ENCODE measurements around the gene LALBA. TPM values are rescaled to one million over a fixed set of nuclear protein-coding genes. Genes with fewer than 3 reads are reported as not detected.
A peak's percentile ranks its signal among the peaks of the same experiment; 100 is the strongest.

LALBA gene
- not detected for polyA plus RNA-seq (2013, experiment 1 of 2)
- polyA plus RNA-seq (2013, experiment 2 of 2): not detected

DNA sequence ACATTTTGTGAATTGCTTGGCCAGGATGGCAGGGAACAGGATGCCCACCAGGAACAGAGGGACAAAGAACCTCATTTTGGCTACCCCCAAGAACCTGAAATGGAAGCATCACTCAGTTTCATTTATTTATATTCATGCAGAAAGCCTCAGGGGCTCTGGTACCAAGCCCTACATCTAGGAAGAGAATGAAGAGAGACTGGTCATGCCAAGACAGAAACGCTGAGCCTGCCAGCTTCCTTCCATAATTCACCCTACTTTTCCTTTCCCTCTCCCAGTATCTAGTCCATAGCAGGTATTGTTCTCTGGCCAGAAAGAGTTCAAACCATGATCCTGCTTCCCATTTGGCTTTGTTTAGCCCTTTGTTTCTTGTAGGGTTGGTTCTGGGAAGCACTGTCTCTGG, at the start of gene LALBA:
TSS of gene LALBA (minus strand) at position 101 of the 400 bp plus-strand sequence. CDS start at position 75, 26 bp downstream.
- no peak within 1 kb of the TSS for H3K27ac ChIP-seq (ENCODE audit: low read depth, low read length)
- no peaks in the 10 kb centered on the region for H3K36me3 ChIP-seq (ENCODE audit: insufficient read depth, low read length)
- no peaks in the 10 kb centered on the region for H3K4me1 ChIP-seq (ENCODE audit: insufficient read depth, low read length)
- 91% methylated on average over 1 of the region's 1 CpG for WGBS
- no peaks in the 10 kb centered on the region for H3K9me3 ChIP-seq (ENCODE audit: insufficient read depth, low read depth, low read length)
- H3K9ac ChIP-seq (ENCODE audit: low read depth, low read length): no peak within 1 kb of the TSS
- no peak within 1 kb of the TSS for H3K4me3 ChIP-seq (ENCODE audit: low read length)
- H3K27me3 ChIP-seq (ENCODE audit: insufficient read depth, low read length): no peaks in the 10 kb centered on the region

DNA sequence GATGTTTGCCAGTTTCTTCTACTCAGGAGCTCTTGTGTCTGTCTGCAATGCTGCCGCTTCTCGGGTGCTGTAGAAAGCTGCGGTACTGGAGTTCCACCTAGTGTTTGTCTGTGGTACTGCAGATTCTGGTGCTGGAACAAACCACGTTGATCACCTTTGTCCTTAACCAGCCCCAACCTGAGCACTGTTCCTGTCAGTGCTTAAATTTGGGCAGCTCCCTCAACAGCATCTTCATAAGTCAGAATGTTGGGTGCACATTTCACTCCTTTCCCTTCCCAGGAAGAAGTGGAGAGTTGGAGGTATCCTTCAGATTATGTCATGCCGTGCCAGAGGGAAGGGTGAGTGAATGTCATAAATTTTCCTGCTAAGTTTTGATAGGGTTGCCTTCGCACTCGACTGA, 48.7 kb upstream of the LALBA start:
- H3K4me1 ChIP-seq (ENCODE audit: insufficient read depth, low read length): no peaks in the 10 kb centered on the region
- H3K4me3 ChIP-seq (ENCODE audit: low read length): no peak overlapping the region
- peaks cover 4% of the 10 kb centered on the region for H3K9me3 ChIP-seq (ENCODE audit: insufficient read depth, low read depth, low read length)
- no peak overlapping the region for H3K9ac ChIP-seq (ENCODE audit: low read depth, low read length)
- 39% methylated on average over 7 of the region's 7 CpGs for WGBS
- no peaks in the 10 kb centered on the region for H3K27me3 ChIP-seq (ENCODE audit: insufficient read depth, low read length)
- no peaks in the 10 kb centered on the region for H3K36me3 ChIP-seq (ENCODE audit: insufficient read depth, low read length)
- H3K27ac ChIP-seq (ENCODE audit: low read depth, low read length): no peak overlapping the region

DNA sequence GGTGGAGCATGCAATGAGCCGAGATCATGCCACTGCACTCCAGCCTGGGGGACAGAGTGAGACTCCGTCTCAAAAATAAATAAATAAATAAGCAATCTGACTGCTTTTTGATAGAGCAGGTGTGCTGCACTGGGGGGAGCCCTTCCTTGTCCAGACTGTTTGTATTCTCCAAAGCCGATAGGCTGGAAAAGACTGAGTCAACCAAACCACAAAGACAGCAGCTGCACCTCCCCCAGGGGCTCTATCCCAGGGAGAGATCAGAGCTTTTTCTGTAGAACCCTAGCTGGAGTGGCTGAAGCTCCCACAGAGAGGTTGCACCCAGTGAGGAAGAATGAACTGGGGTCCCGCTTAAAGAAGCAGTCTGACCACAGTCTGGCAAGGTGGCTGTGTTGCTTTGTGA, 45.8 kb upstream of the LALBA start:
- WGBS: 92% methylated on average over 4 of the region's 4 CpGs

DNA sequence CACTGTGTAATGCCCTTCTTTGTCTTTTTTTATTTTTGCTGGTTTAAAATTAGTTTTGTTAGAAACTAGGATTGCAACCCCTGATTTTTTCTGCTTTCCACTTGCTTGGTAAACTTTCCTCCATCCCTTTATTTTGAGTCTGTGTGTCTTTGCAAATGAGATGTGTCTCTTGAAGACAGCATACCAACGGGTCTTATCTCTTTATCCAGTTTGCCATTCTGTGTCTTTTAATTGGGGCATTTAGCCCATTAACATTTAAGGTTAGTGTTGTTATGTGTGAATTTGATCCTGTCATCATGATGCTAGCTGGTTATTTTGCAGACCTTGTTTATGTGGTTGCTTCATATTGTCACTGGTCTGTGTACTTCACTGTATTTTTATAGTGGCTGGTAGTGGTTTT, 43.5 kb upstream of the LALBA start:
- peaks cover 4% of the 10 kb centered on the region for H3K9me3 ChIP-seq (ENCODE audit: insufficient read depth, low read depth, low read length)
- H3K9ac ChIP-seq (ENCODE audit: low read depth, low read length): no peak overlapping the region
- no peak overlapping the region for H3K27ac ChIP-seq (ENCODE audit: low read depth, low read length)
- no peak overlapping the region for H3K4me3 ChIP-seq (ENCODE audit: low read length)
- H3K27me3 ChIP-seq (ENCODE audit: insufficient read depth, low read length): no peaks in the 10 kb centered on the region
- no peaks in the 10 kb centered on the region for H3K36me3 ChIP-seq (ENCODE audit: insufficient read depth, low read length)
- 100% methylated on average over 1 of the region's 1 CpG for WGBS
- H3K4me1 ChIP-seq (ENCODE audit: insufficient read depth, low read length): no peaks in the 10 kb centered on the region

More for the DNA sequence above, 45.8 kb upstream of the LALBA start:
- Histone ChIP-seq H3K9me3 (ENCODE audit: insufficient read depth, low read depth, low read length) (peaks cover 4% of the 10 kb centered on the region), H3K4me3 (ENCODE audit: low read length) (no peak overlapping the region), H3K9ac (ENCODE audit: low read depth, low read length) (no peak overlapping the region), H3K4me1 (ENCODE audit: insufficient read depth, low read length) (no peaks in the 10 kb centered on the region), H3K27ac (ENCODE audit: low read depth, low read length) (no peak overlapping the region), H3K36me3 (ENCODE audit: insufficient read depth, low read length) (no peaks in the 10 kb centered on the region), H3K27me3 (ENCODE audit: insufficient read depth, low read length) (no peaks in the 10 kb centered on the region)

DNA sequence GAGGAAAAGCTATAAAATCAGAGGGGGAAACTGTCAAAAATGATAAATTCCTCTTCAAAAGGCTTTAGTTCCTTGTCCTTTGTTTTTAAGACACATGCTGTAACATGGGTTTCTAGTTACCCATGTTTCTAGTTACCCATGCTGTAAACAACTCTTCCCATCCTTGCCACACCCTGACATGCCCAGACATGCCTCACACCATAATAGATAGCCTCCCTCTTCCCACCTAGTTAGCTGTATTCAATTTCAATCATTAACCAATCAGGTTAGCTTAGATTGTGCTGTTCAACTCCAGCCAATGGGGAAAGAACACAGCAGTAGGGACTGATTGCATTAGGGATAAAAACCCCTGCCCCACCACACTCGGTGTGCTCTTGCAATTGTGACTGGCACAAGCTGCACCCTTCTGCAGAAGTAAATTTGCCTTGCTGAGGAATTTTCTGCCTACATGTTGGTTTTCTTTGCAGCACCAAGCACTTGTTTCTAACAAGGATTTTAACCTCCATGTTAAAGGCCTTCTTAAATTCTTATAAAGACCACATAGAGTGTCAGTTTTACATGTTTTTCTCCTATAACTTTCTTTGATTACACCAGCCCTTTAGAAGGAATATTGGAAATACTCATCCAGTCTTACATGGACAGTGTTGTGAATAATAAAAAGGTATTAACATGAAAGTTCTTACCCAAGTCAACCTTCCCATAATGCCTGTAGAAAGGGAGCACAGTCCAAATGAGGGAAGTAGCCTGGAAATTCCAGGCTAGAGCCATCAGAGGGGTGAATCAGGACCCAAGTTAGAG, 32.5 kb upstream of the LALBA start:
- H3K27ac ChIP-seq (ENCODE audit: low read depth, low read length): no peak overlapping the region
- no peaks in the 10 kb centered on the region for H3K27me3 ChIP-seq (ENCODE audit: insufficient read depth, low read length)
- peaks cover 45% of the 10 kb centered on the region for H3K9me3 ChIP-seq (ENCODE audit: insufficient read depth, low read depth, low read length)
- WGBS: 93% methylated on average over 1 of the region's 1 CpG
- H3K9ac ChIP-seq (ENCODE audit: low read depth, low read length): no peak overlapping the region
- H3K36me3 ChIP-seq (ENCODE audit: insufficient read depth, low read length): no peaks in the 10 kb centered on the region
- peaks cover 18% of the 10 kb centered on the region for H3K4me1 ChIP-seq (ENCODE audit: insufficient read depth, low read length)
- no peak overlapping the region for H3K4me3 ChIP-seq (ENCODE audit: low read length)

DNA sequence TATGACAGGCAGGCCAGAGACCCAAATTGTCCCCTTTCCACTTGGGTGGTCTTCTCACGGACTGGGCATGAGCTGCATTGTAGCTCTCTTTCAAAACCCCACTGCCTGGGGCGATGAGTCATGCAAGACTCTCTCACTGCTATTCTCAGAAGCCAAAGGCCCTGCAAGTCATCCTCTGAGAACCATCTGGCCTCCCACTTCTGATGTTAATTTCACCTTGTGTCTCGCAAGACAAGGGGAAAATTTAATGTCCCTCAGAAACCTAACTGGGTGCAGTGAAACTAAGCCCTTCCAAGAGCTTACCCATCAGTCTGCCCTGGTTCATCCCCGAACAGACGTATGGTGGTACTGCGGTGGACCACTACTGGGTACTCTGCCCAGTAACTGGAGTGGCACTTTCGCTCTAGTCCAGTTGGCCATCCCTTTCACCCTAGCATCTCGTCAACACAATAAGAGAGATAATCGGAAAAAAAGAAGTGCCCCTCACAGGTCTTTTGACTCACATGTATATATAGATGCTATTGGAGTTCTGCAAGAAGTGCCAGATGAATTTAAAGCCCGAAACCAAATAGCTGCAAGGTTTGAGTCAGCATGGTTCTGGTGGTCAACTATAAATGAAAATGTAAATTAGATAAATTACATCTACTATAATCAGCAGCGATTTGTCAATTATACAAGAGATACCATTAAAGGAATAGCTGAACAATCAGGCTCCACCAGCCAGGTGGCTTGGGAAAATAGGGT, 31.3 kb upstream of the LALBA start:
- Histone ChIP-seq H3K4me1 (ENCODE audit: insufficient read depth, low read length) (peaks cover 18% of the 10 kb centered on the region), H3K9ac (ENCODE audit: low read depth, low read length) (no peak overlapping the region), H3K9me3 (ENCODE audit: insufficient read depth, low read depth, low read length) (peaks cover 44% of the 10 kb centered on the region), H3K27me3 (ENCODE audit: insufficient read depth, low read length) (no peaks in the 10 kb centered on the region), H3K36me3 (ENCODE audit: insufficient read depth, low read length) (no peaks in the 10 kb centered on the region), H3K4me3 (ENCODE audit: low read length) (no peak overlapping the region), H3K27ac (ENCODE audit: low read depth, low read length) (peak overlapping the region; percentile 80; the same call in 1 of the 2 replicates)
- 76% methylated on average over 10 of the region's 11 CpGs for WGBS

DNA sequence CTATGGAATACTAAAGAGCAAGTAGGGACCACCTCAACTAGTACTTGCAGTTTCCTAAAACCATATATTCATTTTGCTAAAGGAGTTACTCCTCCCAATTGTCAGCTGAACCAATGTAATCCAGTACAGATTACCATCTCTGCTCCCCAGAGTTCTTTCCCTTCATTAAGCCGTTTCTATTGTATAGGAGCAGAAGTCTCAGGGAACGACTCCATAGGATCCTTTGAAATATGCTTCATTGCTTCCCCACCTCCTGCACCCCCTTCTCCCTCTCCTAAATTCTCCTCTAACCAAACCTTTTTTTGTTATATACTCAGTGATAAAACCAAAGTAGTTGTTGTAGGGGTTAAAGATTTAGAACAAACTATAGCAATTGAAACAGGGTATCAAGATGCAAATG, 30.7 kb upstream of the LALBA start:
- H3K9me3 ChIP-seq (ENCODE audit: insufficient read depth, low read depth, low read length): peaks cover 40% of the 10 kb centered on the region
- no peaks in the 10 kb centered on the region for H3K36me3 ChIP-seq (ENCODE audit: insufficient read depth, low read length)
- no peak overlapping the region for H3K9ac ChIP-seq (ENCODE audit: low read depth, low read length)
- H3K27me3 ChIP-seq (ENCODE audit: insufficient read depth, low read length): no peaks in the 10 kb centered on the region
- H3K4me3 ChIP-seq (ENCODE audit: low read length): no peak overlapping the region
- WGBS: 63% methylated on average over 2 of the region's 2 CpGs
- H3K4me1 ChIP-seq (ENCODE audit: insufficient read depth, low read length): peaks cover 18% of the 10 kb centered on the region
- peak overlapping the region; percentile 48; the same call in 1 of the 2 replicates for H3K27ac ChIP-seq (ENCODE audit: low read depth, low read length)

DNA sequence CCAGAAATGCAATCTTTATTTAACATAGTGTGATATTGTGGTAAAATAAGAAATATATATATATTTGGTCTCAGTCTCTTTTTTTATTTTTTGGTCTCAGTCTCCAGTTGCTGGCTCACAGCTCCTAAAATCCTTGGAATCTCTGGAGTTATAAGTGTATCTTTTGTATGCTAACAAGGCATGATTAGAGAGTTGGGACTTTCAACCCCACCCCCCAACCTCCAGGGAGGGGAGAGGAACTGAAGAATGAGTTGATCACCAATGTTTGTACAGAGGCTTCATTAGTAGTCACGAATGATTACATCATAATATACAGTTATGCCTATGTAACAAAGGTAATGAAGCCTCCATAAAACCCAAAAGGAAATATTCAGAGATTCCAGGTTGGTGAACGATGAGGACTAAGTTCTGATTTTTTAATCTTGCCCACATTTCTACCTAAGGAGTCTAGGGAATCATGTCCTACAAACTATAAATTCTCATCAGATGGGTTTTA, 22.8 kb upstream of the LALBA start:
- H3K27ac ChIP-seq (ENCODE audit: low read depth, low read length): no peak overlapping the region
- 83% methylated on average over 1 of the region's 2 CpGs for WGBS
- no peaks in the 10 kb centered on the region for H3K27me3 ChIP-seq (ENCODE audit: insufficient read depth, low read length)

DNA sequence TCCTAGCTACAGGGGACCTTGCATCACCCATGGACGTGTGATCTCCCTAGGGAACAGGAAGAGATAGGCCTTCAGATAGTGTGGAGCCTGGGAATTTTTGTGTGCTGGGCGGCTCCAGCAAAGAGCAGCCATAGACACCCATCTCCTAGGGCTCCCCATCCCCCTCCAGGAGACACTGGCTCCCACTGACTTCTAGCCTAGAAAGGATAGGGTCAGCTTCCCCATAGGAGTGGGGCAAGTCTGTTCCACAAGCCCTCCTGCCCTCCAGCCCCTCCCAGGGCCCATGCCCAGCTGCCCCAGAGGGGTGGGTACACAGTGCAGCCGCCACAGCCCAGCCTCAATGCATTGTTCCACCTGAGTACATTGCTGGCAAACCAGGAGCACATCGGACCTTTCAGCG, 16.5 kb upstream of the LALBA start:
- no peak overlapping the region for H3K27ac ChIP-seq (ENCODE audit: low read depth, low read length)
- WGBS: 92% methylated on average over 4 of the region's 5 CpGs
- no peak overlapping the region for H3K4me3 ChIP-seq (ENCODE audit: low read length)
- no peaks in the 10 kb centered on the region for H3K27me3 ChIP-seq (ENCODE audit: insufficient read depth, low read length)
- H3K9me3 ChIP-seq (ENCODE audit: insufficient read depth, low read depth, low read length): no peaks in the 10 kb centered on the region
- H3K9ac ChIP-seq (ENCODE audit: low read depth, low read length): no peak overlapping the region
- no peaks in the 10 kb centered on the region for H3K36me3 ChIP-seq (ENCODE audit: insufficient read depth, low read length)
- H3K4me1 ChIP-seq (ENCODE audit: insufficient read depth, low read length): no peaks in the 10 kb centered on the region

More for the DNA sequence above, 22.8 kb upstream of the LALBA start:
- Histone ChIP-seq H3K9ac (ENCODE audit: low read depth, low read length) (no peak overlapping the region), H3K36me3 (ENCODE audit: insufficient read depth, low read length) (no peaks in the 10 kb centered on the region), H3K9me3 (ENCODE audit: insufficient read depth, low read depth, low read length) (peaks cover 10% of the 10 kb centered on the region), H3K4me1 (ENCODE audit: insufficient read depth, low read length) (no peaks in the 10 kb centered on the region), H3K4me3 (ENCODE audit: low read length) (no peak overlapping the region)

DNA sequence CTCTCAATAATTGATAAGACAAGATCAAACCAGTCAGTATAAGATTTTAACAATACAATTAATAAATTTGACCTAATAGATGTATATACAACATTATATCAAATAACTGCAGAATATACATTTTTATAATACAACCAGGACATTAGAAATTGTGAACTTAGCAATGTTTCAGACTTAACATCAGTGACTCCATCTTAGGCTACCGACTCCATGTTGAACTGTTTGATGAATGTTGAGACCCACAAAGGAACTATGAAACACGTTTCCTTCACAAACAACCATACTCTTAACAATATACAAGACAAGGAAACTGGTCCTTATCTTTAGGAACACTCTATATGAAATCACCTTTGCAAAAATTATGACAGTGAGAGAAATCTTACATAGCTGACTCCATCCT, 13.9 kb upstream of the LALBA start:
- Histone ChIP-seq H3K4me3 (ENCODE audit: low read length) (no peak overlapping the region), H3K27ac (ENCODE audit: low read depth, low read length) (no peak overlapping the region), H3K4me1 (ENCODE audit: insufficient read depth, low read length) (no peaks in the 10 kb centered on the region), H3K27me3 (ENCODE audit: insufficient read depth, low read length) (no peaks in the 10 kb centered on the region), H3K36me3 (ENCODE audit: insufficient read depth, low read length) (no peaks in the 10 kb centered on the region), H3K9me3 (ENCODE audit: insufficient read depth, low read depth, low read length) (no peaks in the 10 kb centered on the region), H3K9ac (ENCODE audit: low read depth, low read length) (no peak overlapping the region)
- WGBS: 50% methylated on average over 2 of the region's 2 CpGs

DNA sequence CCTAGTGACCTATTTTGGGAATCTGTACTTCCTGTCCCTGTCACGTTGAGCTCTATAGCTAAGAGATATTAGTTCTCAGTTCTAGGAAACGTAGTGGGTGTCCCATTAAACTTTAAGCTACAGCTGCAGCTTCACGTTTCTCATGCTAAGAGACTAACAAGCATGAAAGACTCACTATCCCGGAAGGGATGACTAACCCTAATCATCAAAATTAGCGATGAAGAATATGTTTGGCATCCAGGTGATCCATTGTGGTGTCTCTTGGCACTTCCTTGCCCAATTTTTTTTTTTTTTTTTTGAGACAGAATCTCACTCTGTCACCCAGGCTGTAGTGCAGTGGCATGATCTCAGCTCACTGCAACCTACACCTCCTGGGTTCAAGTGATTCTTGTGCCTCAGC, 11.0 kb upstream of the LALBA start:
- Histone ChIP-seq H3K9ac (ENCODE audit: low read depth, low read length) (no peak overlapping the region), H3K36me3 (ENCODE audit: insufficient read depth, low read length) (no peaks in the 10 kb centered on the region), H3K9me3 (ENCODE audit: insufficient read depth, low read depth, low read length) (no peaks in the 10 kb centered on the region), H3K4me3 (ENCODE audit: low read length) (no peak overlapping the region), H3K27me3 (ENCODE audit: insufficient read depth, low read length) (no peaks in the 10 kb centered on the region), H3K4me1 (ENCODE audit: insufficient read depth, low read length) (no peaks in the 10 kb centered on the region), H3K27ac (ENCODE audit: low read depth, low read length) (no peak overlapping the region)
- WGBS: 87% methylated on average over 5 of the region's 5 CpGs

Data from HUES64 (cell line).